GM21381 (cell line): Measurements from ENCODE around the gene MEGF6.

Experiments
- ATAC-seq: cut with Tn5 transposase; IDR thresholded peaks from one replicate; pipeline ENCODE4 v1.9.1; 2021; ENCODE audit warnings: mild to moderate bottlenecking, moderate library complexity; ENCODE audit not compliant: unreplicated experiment

Gene MEGF6

GRCh38 chr1:3506943-3507342 lies 104.4 kb downstream of the MEGF6 start:
- no peak for ATAC-seq

DNA sequence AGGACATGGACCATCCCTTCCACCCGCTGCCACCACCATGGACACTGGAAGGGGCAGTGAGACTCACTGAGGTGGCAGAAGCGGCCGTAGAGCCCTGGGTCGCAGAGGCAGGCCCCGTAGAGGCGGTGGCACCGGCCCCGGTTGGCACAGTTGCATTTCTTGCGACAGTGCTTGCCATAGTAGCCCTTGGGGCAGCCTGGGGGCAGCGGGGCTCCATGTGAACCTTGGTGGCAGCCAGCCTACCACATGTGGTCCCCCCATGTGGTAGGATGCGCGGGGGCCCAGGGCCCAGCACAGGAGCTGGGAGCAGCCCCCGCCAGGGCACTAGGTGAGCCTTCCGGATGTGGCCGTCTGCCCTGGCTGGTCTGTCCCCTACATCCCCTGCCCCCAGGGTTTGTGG lies 105.3 kb downstream of the MEGF6 start:
- ATAC-seq: no peak

- no peak for ATAC-seq
Measured at GRCh38 chr1:3505161-3505560, 106.1 kb downstream of the MEGF6 start.

GRCh38 chr1:3504822-3505153 lies 106.5 kb downstream of the MEGF6 start:
- no peak for ATAC-seq

- ATAC-seq: no peak
Measured at GRCh38 chr1:3504151-3504821, 107.0 kb downstream of the MEGF6 start.

GRCh38 chr1:3503525-3503886 lies 107.8 kb downstream of the MEGF6 start:
- no peak for ATAC-seq

- no peak for ATAC-seq
Measured at GRCh38 chr1:3502641-3503524, 108.4 kb downstream of the MEGF6 start.

DNA sequence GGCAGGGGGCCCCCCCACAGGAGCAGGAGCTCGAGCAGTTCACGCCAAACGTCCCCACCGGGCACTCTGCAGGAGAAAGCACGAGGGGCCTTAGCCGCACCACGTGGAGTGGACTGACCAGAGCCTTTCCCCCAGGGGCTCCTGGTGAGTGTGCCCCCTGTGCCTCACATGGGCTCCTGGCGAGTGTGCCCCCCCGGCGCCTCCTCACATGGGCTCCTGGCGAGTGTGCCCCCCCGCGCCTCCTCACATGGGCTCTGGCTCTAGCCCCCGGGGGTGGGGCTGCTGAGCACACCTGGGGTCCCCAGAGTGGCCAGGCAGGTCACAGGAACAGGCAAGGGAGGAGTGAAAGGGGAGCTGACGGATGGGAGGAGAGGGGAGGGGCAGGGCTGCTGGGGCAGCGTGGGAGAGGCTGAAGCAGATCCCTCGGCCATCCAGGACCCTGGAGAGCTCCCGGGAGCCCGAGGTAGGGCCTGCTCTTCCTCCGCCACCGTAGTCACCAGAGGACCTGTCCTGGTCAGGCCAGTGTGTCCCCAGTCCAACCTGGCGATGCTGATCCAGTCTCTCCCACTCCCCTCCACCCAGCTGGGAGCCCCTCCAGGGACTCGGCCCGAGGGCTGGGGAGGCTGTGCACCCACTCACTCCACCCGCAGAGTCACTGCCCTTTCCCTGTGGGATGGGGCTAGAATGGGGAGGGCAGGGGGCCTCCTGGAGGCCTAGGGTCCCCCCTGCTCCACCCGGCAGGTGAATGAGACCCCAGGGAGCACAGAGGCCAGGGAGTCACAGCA lies 109.3 kb downstream of the MEGF6 start:
- no peak for ATAC-seq

GRCh38 chr1:3501437-3501836 lies 109.9 kb downstream of the MEGF6 start:
- no peak for ATAC-seq

- no peak for ATAC-seq
Measured at GRCh38 chr1:3500265-3500835, 111.0 kb downstream of the MEGF6 start.

DNA sequence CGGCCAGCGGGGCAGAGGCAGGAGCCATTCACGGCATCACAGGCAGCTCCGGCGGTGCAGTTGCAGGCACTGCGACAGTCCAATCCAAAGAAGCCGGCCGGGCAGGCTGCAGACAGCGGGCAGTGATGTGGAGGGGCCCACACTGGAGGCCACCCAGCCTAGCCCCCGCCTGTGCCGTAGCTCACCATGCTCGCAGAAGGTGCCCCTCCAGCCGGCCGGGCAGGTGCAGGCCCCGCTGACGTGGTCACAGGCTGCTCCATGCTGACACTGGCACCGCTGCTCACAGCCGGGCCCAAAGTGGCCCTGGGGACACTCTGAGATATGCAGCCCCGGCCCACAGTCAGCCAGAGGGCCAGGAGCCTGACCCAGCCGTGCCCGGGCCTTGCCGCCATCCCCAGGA lies 111.7 kb downstream of the MEGF6 start:
- ATAC-seq: no peak

DNA sequence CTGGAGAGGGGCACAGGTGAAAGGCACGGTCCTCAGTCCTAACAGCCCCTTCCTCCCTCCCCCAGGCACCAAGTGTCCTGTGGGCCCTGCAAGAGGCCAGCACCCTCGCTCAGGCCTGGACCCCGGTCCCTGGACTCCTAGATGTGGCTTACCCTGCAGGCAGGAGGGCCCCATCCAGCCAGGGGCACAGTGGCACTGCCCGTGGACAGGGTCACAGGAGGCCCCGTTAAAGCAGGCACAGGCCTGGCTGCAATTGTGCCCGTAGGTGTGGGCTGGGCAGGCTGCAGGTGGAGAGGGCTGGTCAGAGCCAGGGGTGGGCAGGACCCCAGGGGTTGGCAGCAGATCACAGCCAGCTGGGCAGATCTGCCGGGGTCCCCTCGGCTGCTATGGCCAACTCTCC lies 112.3 kb downstream of the MEGF6 start:
- ATAC-seq: no peak

DNA sequence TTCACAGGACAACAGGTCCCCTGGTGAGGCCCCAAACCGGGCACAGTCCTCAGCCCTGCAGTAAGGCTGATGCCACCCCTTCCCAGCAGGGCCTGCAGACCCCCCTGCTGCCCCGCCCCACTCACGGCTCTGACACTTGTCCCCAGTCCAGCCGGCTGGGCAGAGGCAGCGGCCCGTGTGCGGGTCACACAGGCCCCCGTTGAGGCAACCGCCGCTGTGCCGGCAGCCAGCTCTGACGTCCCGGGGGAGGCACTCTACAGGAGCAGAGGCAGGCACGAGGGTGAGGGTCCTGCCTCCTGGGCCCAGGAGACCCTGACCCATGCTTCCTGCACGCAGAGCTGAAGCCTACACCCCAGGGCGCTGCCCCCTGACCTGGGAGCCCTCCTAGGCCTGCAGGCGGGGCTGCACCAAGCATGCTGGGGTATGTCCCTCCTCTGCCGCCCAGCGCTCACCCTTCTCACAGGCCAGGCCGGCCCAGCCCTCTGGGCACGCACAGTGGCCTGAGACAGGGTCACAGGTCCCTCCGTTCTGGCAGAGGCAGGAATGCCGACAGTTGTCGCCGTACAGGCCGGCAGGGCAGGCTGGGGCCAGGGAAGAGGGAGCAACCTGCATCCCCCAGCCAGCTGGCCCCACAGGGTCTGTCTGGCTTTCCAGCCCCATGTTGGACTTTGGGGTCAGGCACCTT lies 112.9 kb downstream of the MEGF6 start:
- ATAC-seq: no peak

DNA sequence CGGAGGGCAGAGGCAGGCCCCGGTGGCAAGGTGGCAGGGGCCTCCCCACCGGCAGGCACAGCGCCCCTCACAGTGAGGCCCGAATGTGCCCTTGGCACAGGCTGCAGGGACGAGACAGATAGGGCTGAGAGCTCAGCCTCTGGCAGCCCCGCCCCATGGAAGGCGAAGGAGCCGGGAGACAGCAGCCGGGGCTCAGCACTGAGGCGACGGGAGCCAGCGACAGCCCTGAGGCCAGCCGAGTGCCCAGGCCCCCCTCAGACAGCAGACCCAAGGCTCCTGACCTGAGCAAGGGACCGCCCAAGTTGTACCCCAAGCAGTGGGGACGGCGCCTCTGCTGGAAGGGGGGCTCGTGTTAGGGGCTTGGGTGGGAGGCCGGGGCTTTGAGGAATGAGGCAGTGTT lies 113.8 kb downstream of the MEGF6 start:
- ATAC-seq: no peak

DNA sequence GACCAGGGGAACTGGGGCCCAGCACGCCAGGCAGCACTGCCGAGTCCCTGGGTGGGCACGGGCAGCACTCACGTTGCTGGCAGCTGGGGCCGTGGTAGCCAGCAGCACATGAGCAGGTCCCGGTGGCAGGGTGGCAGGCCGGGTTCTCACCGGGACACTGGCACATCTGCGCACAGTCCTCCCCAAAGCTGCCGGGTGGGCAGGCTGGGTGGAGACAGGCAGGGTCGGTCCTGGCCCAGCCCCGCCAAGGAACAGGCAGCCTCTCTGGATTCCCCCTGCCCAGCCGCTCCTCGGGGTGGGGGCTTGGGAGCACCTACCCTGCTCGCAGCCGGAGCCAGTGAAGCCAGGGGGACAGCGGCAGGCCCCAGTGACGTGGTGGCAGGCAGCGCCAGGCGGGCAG lies 114.4 kb downstream of the MEGF6 start:
- no peak for ATAC-seq

DNA sequence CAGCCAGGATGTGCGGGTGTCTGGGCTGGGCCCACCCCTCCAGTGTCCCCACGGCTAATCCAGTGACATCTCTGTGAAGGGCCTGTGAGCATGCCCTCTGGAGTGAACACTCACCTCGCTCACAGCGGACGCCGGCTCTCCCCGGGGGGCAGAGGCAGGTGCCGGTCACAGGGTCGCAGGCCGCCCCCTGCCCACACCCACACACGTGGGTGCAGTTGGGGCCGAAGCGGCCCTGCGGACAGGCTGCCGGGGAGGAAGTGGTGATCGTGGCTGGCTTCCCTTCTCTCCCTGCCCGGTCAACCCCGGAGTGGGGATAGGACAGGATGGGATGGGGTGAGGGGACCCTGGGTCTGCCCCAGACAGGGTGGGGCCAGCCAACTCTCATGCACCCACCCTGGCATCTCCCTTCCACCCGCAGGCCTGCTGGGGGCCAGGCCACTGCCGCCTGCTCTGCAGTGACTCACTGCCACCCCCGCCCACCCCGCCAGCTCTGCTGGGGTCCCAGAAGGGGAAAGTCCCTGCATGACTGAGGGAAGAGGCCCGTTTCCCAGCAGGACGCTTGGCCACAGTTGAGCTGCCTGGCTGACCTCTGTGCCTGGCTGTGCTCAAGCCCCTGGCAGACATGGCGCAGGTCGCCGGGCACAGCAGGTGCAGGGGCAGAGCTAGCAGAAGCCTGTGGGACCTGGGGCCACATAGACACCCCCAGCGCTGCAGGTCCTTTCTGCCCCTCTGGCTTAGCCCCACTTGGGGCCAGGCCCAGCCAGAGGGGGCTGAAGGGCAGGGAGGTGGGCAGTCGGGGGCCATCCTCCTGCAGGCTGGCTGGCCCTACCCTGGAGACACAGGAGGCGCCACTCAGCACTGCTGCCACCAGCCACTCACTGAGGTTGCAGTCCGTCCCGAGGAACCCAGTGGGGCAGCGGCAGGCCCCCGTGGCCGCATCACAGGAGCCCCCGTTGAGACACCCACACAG lies 115.2 kb downstream of the MEGF6 start:
- no peak for ATAC-seq

GRCh38 chr1:3494321-3495308 lies 116.7 kb downstream of the MEGF6 start:
- ATAC-seq: no peak

- no peak for ATAC-seq
Measured at GRCh38 chr1:3492545-3493246, 118.6 kb downstream of the MEGF6 start.
